Lung (tissue), 12 donors: ENCODE measurements around the gene ZMPSTE24. TPM values are rescaled to one million over a fixed set of nuclear protein-coding genes. Genes with fewer than 3 reads are reported as not detected.
"Not testable (repeated sequence)": the region's sequence is repeated elsewhere in the genome, so short reads cannot be mapped to it uniquely, and the experiment has no call there.

Experiments used
- ATAC-seq: fragments of 200-7000 bp; cut with Tn5 transposase; one replicate; pipeline ENCODE4 v1.9.1; 2020; ENCODE audit warnings: moderate number of reproducible peaks; ENCODE audit not compliant: insufficient read depth, low FRiP score
- DNase-seq, 3 donors: peaks; one replicate each; pipeline ENCODE4 v3.0.0-alpha.2; 2013 to 2017
- H3K27ac ChIP-seq, 2 donors: one replicate each; pipeline ENCODE4 v1.5.1; 2013; ENCODE audit warnings: mild to moderate bottlenecking in 2 of 2, moderate library complexity in 2 of 2, control low read depth in 1 of 2, inconsistent platforms in 1 of 2, low read depth in 1 of 2, low read length in 1 of 2
- H3K27me3 ChIP-seq, 3 donors: one replicate each; pipeline ENCODE4 v1.5.1; 2013; ENCODE audit warnings: low read length in 2 of 3; ENCODE audit not compliant: control insufficient read depth in 3 of 3, insufficient read depth in 3 of 3
- H3K36me3 ChIP-seq, 4 donors: one replicate each; pipeline ENCODE4 v1.5.1; 2013; ENCODE audit warnings: low read length in 4 of 4, mild to moderate bottlenecking in 1 of 4, moderate library complexity in 1 of 4; ENCODE audit not compliant: control insufficient read depth in 4 of 4, insufficient read depth in 4 of 4
- H3K4me1 ChIP-seq, 5 donors: one replicate each; pipeline ENCODE4 v1.5.1; 2013; ENCODE audit warnings: low read length in 5 of 5, mild to moderate bottlenecking in 2 of 5, moderate library complexity in 1 of 5; ENCODE audit not compliant: control insufficient read depth in 5 of 5, insufficient read depth in 5 of 5
- H3K4me3 ChIP-seq: one replicate; pipeline ENCODE4 v1.5.1; 2013; ENCODE audit warnings: mild to moderate bottlenecking, control low read depth, moderate library complexity
- H3K9ac ChIP-seq, 2 donors: one replicate each; pipeline ENCODE4 v1.5.1; 2013; ENCODE audit warnings: low read length in 2 of 2, control low read depth in 1 of 2; ENCODE audit not compliant: insufficient read depth in 1 of 2
- H3K9me3 ChIP-seq, 4 donors: one replicate each; pipeline ENCODE4 v1.5.1; 2013; ENCODE audit warnings: low read length in 3 of 4, mild to moderate bottlenecking in 1 of 4, moderate library complexity in 1 of 4; ENCODE audit not compliant: control insufficient read depth in 4 of 4, insufficient read depth in 3 of 4
- CTCF ChIP-seq: IDR thresholded peaks from 2 replicates; pipeline ENCODE4 v1.5.1; 2012; ENCODE audit warnings: mild to moderate bottlenecking; ENCODE audit errors: control extremely low read depth, extremely low read depth
- WGBS, 2 donors: extraction: QIAGEN DNeasy Blood & Tissue Kit; methylation state at CpG; one replicate each; pipeline ENCODE4 v1.1.7; 2013; 5-methylcytosine and 5-hydroxymethylcytosine counted together
- polyA plus RNA-seq, 2 donors: library from polyadenylated mRNA; stranded (reverse); fragments of 200-250 nt; gene quantifications; one replicate each; pipeline ENCODE4 v1.2.1, GENCODE V29; 2013
- total RNA-seq, 2 donors: library from RNA; depleted of rRNA in 1 of 2; stranded (reverse); fragments of >200 nt in 1 of 2; gene quantifications; one replicate each; pipeline ENCODE4 v1.2.1, GENCODE V29; 2014 to 2021
- donor health status: control.
- donor health status: control.
- donor health status: Bipolar disorder and iron deficiency.
- donor health status: healthy.
- donor health status: DM: yes; HTN: yes; CAD: no.

The ZMPSTE24 gene
- total and polyA plus RNA-seq, 4 donors = 17.2 to 41.8 (median 35.3) TPM

DNA sequence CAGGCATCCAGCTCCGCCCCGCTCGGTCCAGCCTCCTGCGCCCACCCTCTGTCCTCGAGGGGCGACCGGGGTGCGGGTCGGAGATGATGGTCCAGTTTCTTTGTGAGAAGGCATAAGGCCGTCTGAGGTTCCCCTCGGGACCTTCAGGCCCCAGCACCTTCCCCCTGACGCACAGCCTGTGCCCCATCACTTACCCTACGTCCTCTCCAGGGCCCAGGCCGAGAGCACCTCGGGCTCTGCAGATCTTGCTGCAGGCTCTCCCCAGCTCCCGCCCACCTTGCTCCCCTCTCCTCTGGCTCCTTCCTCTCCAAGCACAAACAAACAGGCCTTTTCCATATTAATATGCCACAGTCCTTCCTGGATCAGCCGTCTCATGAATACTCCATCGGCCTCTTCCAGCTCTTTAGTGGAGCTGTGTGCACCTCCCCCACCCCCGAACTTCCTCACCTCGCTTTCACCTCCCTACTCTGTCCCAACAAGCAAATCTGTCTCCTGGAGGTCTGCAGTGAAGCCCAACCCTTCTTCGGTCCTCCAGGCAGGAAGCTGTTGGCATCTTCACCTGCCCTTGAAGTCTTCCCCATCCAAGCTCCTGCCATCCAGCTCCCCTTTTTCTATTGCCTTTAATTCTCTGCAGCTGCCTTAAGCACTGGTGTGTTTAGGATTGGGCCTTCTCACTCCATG, 59.5 kb downstream of the ZMPSTE24 start:
- DNase-seq = no peak
- WGBS, 2 donors = 35 to 37% methylated on average over 19 to 21 of the region's 21 CpGs
- H3K9ac ChIP-seq = no peak overlapping the region
- ATAC-seq = no peak
- no peak for TF ChIP-seq CTCF
- H3K4me1 ChIP-seq = peaks cover 0 to 29% (median 4%) of the 10 kb centered on the region in 5 donors
- H3K27me3 ChIP-seq = peaks cover 0 to 22% (median 13%) of the 10 kb centered on the region in 3 donors
- H3K36me3 ChIP-seq = no peaks in the 10 kb centered on the region
- no peak overlapping the region for H3K27ac ChIP-seq
- H3K4me3 ChIP-seq = no peak overlapping the region
- no peaks in the 10 kb centered on the region for H3K9me3 ChIP-seq

DNA sequence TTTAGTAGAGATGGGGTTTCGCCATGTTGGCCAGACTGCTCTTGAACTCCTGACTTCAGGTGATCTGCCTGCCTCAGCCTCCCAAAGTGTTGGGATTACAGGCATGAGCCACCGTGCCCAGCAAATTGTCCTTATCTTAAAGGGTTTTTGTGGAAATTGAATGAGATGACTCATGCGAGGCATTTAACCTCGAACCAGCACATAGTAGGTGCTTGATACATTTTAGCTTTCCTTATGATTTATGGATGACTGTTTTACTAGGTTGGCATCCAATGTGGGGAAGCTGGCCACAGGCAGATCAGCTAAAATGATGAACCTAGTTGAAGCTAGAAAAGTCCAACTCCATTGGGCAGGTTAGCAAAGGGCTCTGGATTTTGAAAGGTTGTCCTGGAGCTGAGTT, 60.4 kb downstream of the ZMPSTE24 start:
- no peak for ATAC-seq
- no peak overlapping the region for H3K27ac ChIP-seq
- H3K4me3 ChIP-seq = no peak overlapping the region
- H3K9me3 ChIP-seq = no peaks in the 10 kb centered on the region
- no peak overlapping the region for H3K9ac ChIP-seq
- WGBS, 2 donors = 92 to 93% methylated on average over 4 of the region's 4 CpGs
- no peak for TF ChIP-seq CTCF
- H3K27me3 ChIP-seq = peaks cover 0 to 22% (median 13%) of the 10 kb centered on the region in 3 donors
- no peak for DNase-seq
- H3K36me3 ChIP-seq = no peaks in the 10 kb centered on the region
- peaks cover 0 to 26% (median 4%) of the 10 kb centered on the region in 5 donors for H3K4me1 ChIP-seq

GRCh38 chr1:40318970-40319621, 61.1 kb downstream of the ZMPSTE24 start:
- no peak overlapping the region for H3K27ac ChIP-seq
- TF ChIP-seq CTCF = no peak
- no peaks in the 10 kb centered on the region for H3K36me3 ChIP-seq
- H3K9me3 ChIP-seq = no peaks in the 10 kb centered on the region
- ATAC-seq = no peak
- H3K9ac ChIP-seq = no peak overlapping the region
- WGBS, 2 donors = 91 to 100% methylated on average over 4 of the region's 4 CpGs
- peaks cover 0 to 24% (median 4%) of the 10 kb centered on the region in 5 donors for H3K4me1 ChIP-seq
- peaks cover 0 to 22% (median 13%) of the 10 kb centered on the region in 3 donors for H3K27me3 ChIP-seq
- H3K4me3 ChIP-seq = no peak overlapping the region
- no peak for DNase-seq

- H3K9ac ChIP-seq, H3K27ac ChIP-seq: not testable (repeated sequence)
- WGBS, 2 donors = 47 to 91% methylated on average over 1 of the region's 1 CpG
Observed at GRCh38 chr1:40331403-40331802, 73.4 kb downstream of the ZMPSTE24 start.

More at GRCh38 chr1:40331403-40331802, 73.4 kb downstream of the ZMPSTE24 start:
- DNase-seq, H3K9me3 ChIP-seq, H3K36me3 ChIP-seq, ATAC-seq, H3K4me1 ChIP-seq, H3K27me3 ChIP-seq, H3K4me3 ChIP-seq: not testable (repeated sequence)
